HG03108 (cell line): ENCODE results near the gene NDUFS6.
A peak's percentile ranks its signal among the peaks of the same experiment; 100 is the strongest.

ENCODE experiments used
- ATAC-seq: cut with Tn5 transposase; IDR thresholded peaks from one replicate; pipeline ENCODE4 v1.9.1; 2021; ENCODE audit warnings: moderate library complexity; ENCODE audit not compliant: unreplicated experiment

The NDUFS6 gene

GRCh38 chr5:1801222-1801966, at the start of gene NDUFS6:
NDUFS6 (plus strand) TSS chr5:1801407; CDS start chr5:1801418, 11 bp downstream.
- ATAC-seq, result peak; percentile 49

GRCh38 chr5:1751864-1752822, 49.1 kb upstream of the NDUFS6 start:
- ATAC-seq, result no peak

- no peak for ATAC-seq
Observed at GRCh38 chr5:1752881-1753280, 48.3 kb upstream of the NDUFS6 start.

GRCh38 chr5:1753490-1753889, 47.7 kb upstream of the NDUFS6 start:
- ATAC-seq, result no peak

GRCh38 chr5:1754531-1755220, 46.5 kb upstream of the NDUFS6 start:
- ATAC-seq, result no peak

- no peak for ATAC-seq
Observed at GRCh38 chr5:1755321-1755949, 45.8 kb upstream of the NDUFS6 start.

- no peak for ATAC-seq
Observed at GRCh38 chr5:1756481-1756880, 44.7 kb upstream of the NDUFS6 start.

- no peak for ATAC-seq
Observed at GRCh38 chr5:1757511-1757910, 43.7 kb upstream of the NDUFS6 start.

GRCh38 chr5:1758574-1758973, 42.6 kb upstream of the NDUFS6 start:
- ATAC-seq, result no peak

- no peak for ATAC-seq
Observed at GRCh38 chr5:1759378-1759970, 41.7 kb upstream of the NDUFS6 start.

- ATAC-seq, result no peak
Observed at GRCh38 chr5:1760231-1760630, 41.0 kb upstream of the NDUFS6 start.

GRCh38 chr5:1760656-1761452, 40.4 kb upstream of the NDUFS6 start:
- no peak for ATAC-seq

GRCh38 chr5:1761453-1761755, 39.8 kb upstream of the NDUFS6 start:
- no peak for ATAC-seq

GRCh38 chr5:1762121-1762882, 38.9 kb upstream of the NDUFS6 start:
- ATAC-seq, result no peak

- no peak for ATAC-seq
Observed at GRCh38 chr5:1762883-1763547, 38.2 kb upstream of the NDUFS6 start.

- no peak for ATAC-seq
Observed at GRCh38 chr5:1763548-1763911, 37.7 kb upstream of the NDUFS6 start.

- ATAC-seq, result no peak
Observed at GRCh38 chr5:1763960-1764605, 37.1 kb upstream of the NDUFS6 start.

- ATAC-seq, result no peak
Observed at GRCh38 chr5:1764606-1764960, 36.6 kb upstream of the NDUFS6 start.
